SK-N-SH (cell line): Measurements from ENCODE around the gene NCOR2.

Experiments
- EP300 ChIP-seq, 2 experiments: IDR thresholded peaks; 2 replicates each; pipeline versions ENCODE4 v1.4.0 to v1.6.1; 2012; ENCODE audit warnings: borderline replicate concordance in 1 of 2, low read depth in 1 of 2, low read length in 1 of 2
- JUND ChIP-seq: IDR thresholded peaks from 2 replicates; pipeline ENCODE4 v1.4.0; 2012
- MXI1 ChIP-seq: IDR thresholded peaks from 2 replicates; pipeline ENCODE4 v1.6.1; 2012; ENCODE audit warnings: mild to moderate bottlenecking, low read depth, low read length, improper control_type of control experiment
- SIN3A ChIP-seq: IDR thresholded peaks from 2 replicates; pipeline ENCODE4 v1.6.1; 2012; ENCODE audit warnings: low read depth, mild to moderate bottlenecking, low read length, moderate library complexity, borderline replicate concordance
- TF ChIP-seq, protein P1 (sequence below): fragments of 200-600 bp; sonication (generic); IDR thresholded peaks from 2 replicates; pipeline ENCODE4 v1.6.1; 2017; ENCODE audit warnings: antibody characterized with exemption, mild to moderate bottlenecking, moderate library complexity

GRCh38 chr12:124564232-124564958 lies 3.0 kb downstream of the NCOR2 start:
- TF ChIP-seq EP300 (IDR thresholded peaks at IDR 0.05; ENCODE audit: borderline replicate concordance in 1 of 2, low read depth in 1 of 2, low read length in 1 of 2): no peak
- no peak for TF ChIP-seq SIN3A
- no peak for TF ChIP-seq MXI1
- TF ChIP-seq, protein P1, sequence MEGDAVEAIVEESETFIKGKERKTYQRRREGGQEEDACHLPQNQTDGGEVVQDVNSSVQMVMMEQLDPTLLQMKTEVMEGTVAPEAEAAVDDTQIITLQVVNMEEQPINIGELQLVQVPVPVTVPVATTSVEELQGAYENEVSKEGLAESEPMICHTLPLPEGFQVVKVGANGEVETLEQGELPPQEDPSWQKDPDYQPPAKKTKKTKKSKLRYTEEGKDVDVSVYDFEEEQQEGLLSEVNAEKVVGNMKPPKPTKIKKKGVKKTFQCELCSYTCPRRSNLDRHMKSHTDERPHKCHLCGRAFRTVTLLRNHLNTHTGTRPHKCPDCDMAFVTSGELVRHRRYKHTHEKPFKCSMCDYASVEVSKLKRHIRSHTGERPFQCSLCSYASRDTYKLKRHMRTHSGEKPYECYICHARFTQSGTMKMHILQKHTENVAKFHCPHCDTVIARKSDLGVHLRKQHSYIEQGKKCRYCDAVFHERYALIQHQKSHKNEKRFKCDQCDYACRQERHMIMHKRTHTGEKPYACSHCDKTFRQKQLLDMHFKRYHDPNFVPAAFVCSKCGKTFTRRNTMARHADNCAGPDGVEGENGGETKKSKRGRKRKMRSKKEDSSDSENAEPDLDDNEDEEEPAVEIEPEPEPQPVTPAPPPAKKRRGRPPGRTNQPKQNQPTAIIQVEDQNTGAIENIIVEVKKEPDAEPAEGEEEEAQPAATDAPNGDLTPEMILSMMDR: no peak
- TF ChIP-seq JUND: no peak
